Adrenal gland (tissue), 5 donors: ENCODE measurements around the gene PSD.

Experiments used
- CTCF ChIP-seq, 6 experiments: fragments of 450-650 bp in 4 of 6; fragments of 200-600 bp in 2 of 6; sonication (generic) in 1 of 6; IDR thresholded peaks; 1 replicate in 5 of 6; 2 replicates in 1 of 6; pipeline versions ENCODE4 v1.5.1 to v1.8.0; 2016 to 2021; ENCODE audit warnings: antibody characterized with exemption in 6 of 6, mild to moderate bottlenecking in 2 of 6, moderate library complexity in 1 of 6
- POLR2A ChIP-seq, 2 donors: fragments of 450-650 bp; IDR thresholded peaks; one replicate each; pipeline ENCODE4 v1.6.1; 2017; ENCODE audit warnings: antibody characterized with exemption in 2 of 2, mild to moderate bottlenecking in 2 of 2, moderate library complexity in 1 of 2
- donor health status: DM: no; HTN: no; CAD: no.

- TF ChIP-seq POLR2A (IDR thresholded peaks at IDR 0.05) (no peak), CTCF (IDR thresholded peaks at IDR 0.05) (no peak)
These were observed 40.1 kb upstream of the PSD start for GRCh38 chr10:102458656-102459055.
